B cell (primary cell): ENCODE data around the gene PNPLA2. TPM values are rescaled to one million over a fixed set of nuclear protein-coding genes. Genes with fewer than 3 reads are reported as not detected.

Experiments
- ATAC-seq: fragments of 200-7000 bp; cut with Tn5 transposase; one replicate; pipeline ENCODE4 v1.10.0; 2021; ENCODE audit warnings: low read depth, mild to moderate bottlenecking, moderate number of reproducible peaks, moderate library complexity
- CTCF ChIA-PET: fragments of 350-600 bp; sonication (Branson Sonifier 250); formaldehyde crosslinking; loops from one replicate; lab custom pipeline; 2021; ENCODE audit warnings: antibody characterized with exemption, inconsistent platforms; lab: Charles Lee
- POLR2A ChIA-PET: fragments of 350-600 bp; sonication (Branson Sonifier 250); formaldehyde crosslinking; loops from one replicate; lab custom pipeline; 2021; ENCODE audit warnings: antibody characterized with exemption; lab: Charles Lee
- DNase-seq: peaks from one replicate; pipeline ENCODE4 v3.0.0; 2013
- H2AFZ ChIP-seq: 2 replicates; pipeline ENCODE4 v1.6.1; 2012; ENCODE audit warnings: mild to moderate bottlenecking, low read depth, low read length; ENCODE audit not compliant: insufficient read depth, poor library complexity, severe bottlenecking
- H3K27ac ChIP-seq, 2 donors: 1 replicate in 1 of 2; 2 replicates in 1 of 2; pipeline ENCODE4 v1.5.1; 2012 to 2013; ENCODE audit warnings: low read length in 2 of 2, mild to moderate bottlenecking in 2 of 2, moderate library complexity in 1 of 2
- H3K27me3 ChIP-seq, 4 experiments: fragments of 200-600 bp in 1 of 4; sonication (generic) in 1 of 4; replicated peaks in 1 of 4; 1 replicate in 2 of 4; 2 replicates in 2 of 4; pipeline versions ENCODE4 v1.6.1 to v1.7.0; 2013 to 2016; ENCODE audit warnings: low read length in 3 of 4, mild to moderate bottlenecking in 2 of 4, mixed read lengths in 1 of 4, moderate library complexity in 1 of 4; ENCODE audit not compliant: insufficient read depth in 4 of 4, control insufficient read depth in 3 of 4; ENCODE audit errors: control extremely low read depth in 1 of 4
- H3K36me3 ChIP-seq, 2 experiments: replicated peaks in 1 of 2; 1 replicate in 1 of 2; 2 replicates in 1 of 2; pipeline versions ENCODE4 v1.6.1 to v1.7.1; 2013; ENCODE audit warnings: low read length in 1 of 2; ENCODE audit not compliant: insufficient read depth in 2 of 2, control insufficient read depth in 1 of 2; ENCODE audit errors: control extremely low read depth in 1 of 2, extremely low read depth in 1 of 2
- H3K4me1 ChIP-seq, 2 donors: fragments of 200-600 bp in 1 of 2; sonication (generic) in 1 of 2; 1 replicate in 1 of 2; 2 replicates in 1 of 2; pipeline versions ENCODE4 v1.5.1 to v1.6.1; 2013 to 2017; ENCODE audit warnings: low read length in 2 of 2; ENCODE audit not compliant: control insufficient read depth in 2 of 2, insufficient read depth in 2 of 2
- H3K4me2 ChIP-seq: replicated peaks from 2 replicates; pipeline ENCODE3; 2012; ENCODE audit warnings: mild to moderate bottlenecking, low read depth, low read length; ENCODE audit not compliant: poor library complexity, severe bottlenecking
- H3K4me3 ChIP-seq, 5 experiments: fragments of 200-600 bp in 1 of 5; sonication (generic) in 1 of 5; 1 replicate in 3 of 5; 2 replicates in 2 of 5; pipeline versions ENCODE4 v1.5.1 to v1.7.0; 2011 to 2016; ENCODE audit warnings: low read length in 4 of 5, mild to moderate bottlenecking in 4 of 5, low read depth in 2 of 5, control low read depth in 1 of 5, moderate library complexity in 1 of 5; ENCODE audit not compliant: insufficient read depth in 1 of 5; ENCODE audit errors: control extremely low read depth in 1 of 5, extremely low read depth in 1 of 5
- H3K79me2 ChIP-seq: fragments of 200-600 bp; sonication (generic); one replicate; pipeline ENCODE4 v1.6.0; 2016; ENCODE audit warnings: low read length; ENCODE audit not compliant: control insufficient read depth, insufficient read depth
- H3K9ac ChIP-seq: fragments of 200-600 bp; sonication (generic); 2 replicates; pipeline ENCODE4 v1.6.1; 2017; ENCODE audit warnings: mild to moderate bottlenecking, low read length, moderate library complexity
- H3K9me3 ChIP-seq, 3 donors: one replicate each; pipeline versions ENCODE4 v1.6.1 to v1.7.1; 2013; ENCODE audit warnings: low read length in 2 of 3; ENCODE audit not compliant: control insufficient read depth in 2 of 3, insufficient read depth in 1 of 3; ENCODE audit errors: control extremely low read depth in 1 of 3
- H4K20me1 ChIP-seq: 2 replicates; pipeline ENCODE4 v1.6.0; 2012; ENCODE audit warnings: mild to moderate bottlenecking, low read length; ENCODE audit not compliant: insufficient read depth, control insufficient read depth, poor library complexity, severe bottlenecking
- H3K27ac Mint-ChIP-seq: one replicate; pipeline ENCODE4 v1.8.0; 2021; ENCODE audit warnings: mixed read lengths
- H3K27me3 Mint-ChIP-seq: one replicate; pipeline ENCODE4 v1.8.0; 2021; ENCODE audit warnings: mixed read lengths
- H3K4me1 Mint-ChIP-seq: one replicate; pipeline ENCODE4 v1.8.0; 2021; ENCODE audit warnings: mixed read lengths
- H3K4me3 Mint-ChIP-seq: one replicate; pipeline ENCODE4 v1.8.0; 2021; ENCODE audit warnings: mixed read lengths
- H3K9me3 Mint-ChIP-seq: one replicate; pipeline ENCODE4 v1.8.0; 2022; ENCODE audit warnings: mixed read lengths; ENCODE audit not compliant: insufficient read depth
- CTCF ChIP-seq: fragments of 200-600 bp; IDR thresholded peaks from one replicate; pipeline ENCODE4 v1.8.0; 2022; ENCODE audit warnings: antibody characterized with exemption, mild to moderate bottlenecking
- EZH2 ChIP-seq: IDR thresholded peaks from 2 replicates; pipeline ENCODE4 v1.6.1; 2012; ENCODE audit warnings: borderline replicate concordance, low read depth, mild to moderate bottlenecking, moderate library complexity, low read length; ENCODE audit not compliant: insufficient read depth, poor library complexity, severe bottlenecking
- WGBS: methylation state at CpG from one replicate; pipeline ENCODE4 v1.1.5; 2013; ENCODE audit warnings: missing lambda C conversion rate; ENCODE audit not compliant: insufficient coverage; 5-methylcytosine and 5-hydroxymethylcytosine counted together
- intact Hi-C: fragments of 100-400 bp; cut with micrococcal nuclease; formaldehyde crosslinking; loops from one replicate; pipeline ENCODE4 v1.10.0; 2022
- polyA plus RNA-seq: library from polyadenylated mRNA; depleted of rRNA; stranded (reverse); fragments of >200 nt; gene quantifications from 2 replicates; pipeline ENCODE4 v1.2.3, GENCODE V29; 2012
- total RNA-seq, 2 donors: library from RNA; stranded (reverse); fragments of 120-200 nt in 1 of 2; gene quantifications; 1 replicate in 1 of 2; 2 replicates in 1 of 2; pipeline versions ENCODE4 v1.2.3 to v1.2.4, GENCODE V29; 2013 to 2022

Gene PNPLA2
- total and polyA plus RNA-seq, 2 donors (not counting 1 experiment from before 2014, with no cell fraction given): 208 to 276 TPM

DNA sequence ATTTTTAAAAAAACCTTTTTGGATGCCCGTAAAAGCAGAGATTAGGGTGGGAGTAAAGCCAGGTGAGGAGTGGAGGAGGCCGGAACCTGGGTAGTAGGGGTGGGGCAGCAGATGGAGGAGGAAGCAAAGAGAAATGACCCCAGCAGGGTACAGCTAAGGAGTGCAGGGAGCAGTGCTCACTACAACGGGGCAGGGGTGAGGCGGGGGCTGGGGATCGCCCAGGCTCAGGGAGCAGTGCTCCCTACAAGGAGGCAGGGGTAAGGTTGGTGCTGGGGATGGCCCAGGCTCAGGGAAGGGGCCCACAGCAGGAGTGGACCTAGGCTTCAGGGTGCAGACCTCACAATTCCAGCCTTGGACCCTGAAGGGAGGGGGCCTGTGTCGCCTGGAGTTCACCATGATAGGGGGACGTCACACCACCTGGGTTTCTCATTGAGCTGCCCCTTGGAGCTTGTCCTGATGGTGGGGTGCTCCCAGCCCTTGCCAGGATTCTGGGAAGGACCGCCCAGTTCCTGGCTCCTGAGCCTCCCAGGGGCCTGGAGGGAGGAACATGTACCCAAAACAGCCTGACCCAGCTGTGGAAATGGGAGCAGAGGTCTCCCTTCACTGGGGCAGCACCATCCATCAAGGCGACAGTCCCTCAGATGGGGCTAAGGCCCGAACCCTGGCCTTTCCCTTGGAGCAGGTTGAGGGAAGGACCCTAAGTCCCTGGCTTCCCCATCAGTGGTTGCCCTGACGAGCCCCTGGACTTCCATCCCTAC, 2.9 kb upstream of the PNPLA2 start:
- peaks cover 23% of the 10 kb centered on the region for H3K4me1 Mint-ChIP-seq
- H3K27me3 Mint-ChIP-seq: no peaks in the 10 kb centered on the region
- Histone ChIP-seq H3K9ac (no peak overlapping the region), H3K36me3 (peaks cover 2 to 29% of the 10 kb centered on the region in 2 experiments), H3K27me3 (no peaks in the 10 kb centered on the region), H3K79me2 (peaks cover 23% of the 10 kb centered on the region), H3K27ac (no peak overlapping the region), H4K20me1 (peaks cover 36% of the 10 kb centered on the region), H3K4me3 (no peak overlapping the region), H3K9me3 (no peaks in the 10 kb centered on the region), H2AFZ (no peak overlapping the region), H3K4me2 (no peak overlapping the region), H3K4me1 (peaks cover 23 to 28% of the 10 kb centered on the region in 2 donors)
- ChIA-PET POLR2A (interaction anchor here (0.6 to 0.9 kb wide), 3 partner anchors 13 to 288 kb away, joined by 4 read pairs; no protein-coding TSS in a partner anchor), CTCF (no interaction called here)
- peak overlapping the region; percentile 32 for H3K27ac Mint-ChIP-seq
- H3K9me3 Mint-ChIP-seq: no peaks in the 10 kb centered on the region
- intact Hi-C loops: no loop called here
- TF ChIP-seq CTCF: no peak
- TF ChIP-seq EZH2: no peak
- DNase-seq: no peak
- H3K4me3 Mint-ChIP-seq: no peak overlapping the region
- no peak for ATAC-seq
- WGBS: 92% methylated on average over 10 of the region's 11 CpGs

GRCh38 chr11:816433-816779, 2.3 kb upstream of the PNPLA2 start:
- peak overlapping the region; percentile 3 for H3K4me3 Mint-ChIP-seq
- peaks cover 20 to 28% of the 10 kb centered on the region in 2 donors for H3K4me1 ChIP-seq
- intact Hi-C loops: no loop called here
- 86% methylated on average over 6 of the region's 11 CpGs for WGBS
- TF ChIP-seq CTCF (no peak), EZH2 (no peak)
- H3K9me3 Mint-ChIP-seq: no peaks in the 10 kb centered on the region
- POLR2A ChIA-PET: no interaction called here
- H3K4me2 ChIP-seq: no peak overlapping the region
- no peaks in the 10 kb centered on the region for H3K9me3 ChIP-seq
- H3K27ac ChIP-seq: no peak overlapping the region
- H3K36me3 ChIP-seq: peaks cover 2 to 32% of the 10 kb centered on the region in 2 experiments
- H3K9ac ChIP-seq: no peak overlapping the region
- H3K27me3 ChIP-seq: no peaks in the 10 kb centered on the region
- no peak for DNase-seq
- H3K27ac Mint-ChIP-seq: peak overlapping the region; percentile 20
- peaks cover 36% of the 10 kb centered on the region for H4K20me1 ChIP-seq
- no peak for ATAC-seq
- CTCF ChIA-PET: no interaction called here
- H3K4me1 Mint-ChIP-seq: peaks cover 22% of the 10 kb centered on the region
- no peak overlapping the region for H3K4me3 ChIP-seq
- no peak overlapping the region for H2AFZ ChIP-seq
- H3K79me2 ChIP-seq: peaks cover 23% of the 10 kb centered on the region
- no peaks in the 10 kb centered on the region for H3K27me3 Mint-ChIP-seq
